HG03175 (cell line): ENCODE data around the gene CLASRP.

Experiments used
- ATAC-seq: cut with Tn5 transposase; IDR thresholded peaks from one replicate; pipeline ENCODE4 v1.9.1; 2021; ENCODE audit warnings: mild to moderate bottlenecking, moderate library complexity; ENCODE audit not compliant: unreplicated experiment

Gene CLASRP

DNA sequence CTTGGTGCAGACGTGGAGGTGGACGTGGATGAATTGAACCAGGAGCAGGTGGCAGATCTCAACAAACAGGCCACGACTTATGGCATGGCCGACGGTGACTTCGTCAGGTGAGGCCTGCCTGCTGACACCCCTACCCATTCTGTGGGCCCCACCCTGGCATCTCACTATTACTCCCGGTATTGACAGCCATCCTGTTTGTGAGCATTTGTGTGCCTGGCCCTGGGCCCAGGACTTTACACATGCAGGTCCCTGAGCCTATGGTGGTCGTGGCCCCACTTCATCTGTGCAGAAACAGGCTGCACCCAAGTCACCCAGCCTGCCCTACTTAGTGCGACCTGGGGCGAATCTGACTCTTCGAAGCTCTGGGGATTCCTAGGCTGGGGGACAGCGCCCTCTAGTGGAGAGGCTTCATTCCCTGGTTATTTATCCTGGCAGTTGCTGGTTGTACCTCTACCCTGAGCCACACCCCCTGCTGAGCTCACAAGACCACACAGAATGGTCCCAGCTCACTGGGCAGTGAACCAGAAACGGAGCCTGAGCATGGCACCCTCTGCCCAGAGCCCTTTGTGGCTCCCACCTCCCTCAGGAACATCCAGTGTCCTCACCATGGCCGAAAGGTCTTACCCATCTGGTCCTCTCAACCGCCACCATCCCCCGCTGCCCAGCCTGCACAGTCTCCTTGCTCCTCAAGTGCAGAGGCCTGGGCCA is 20.6 kb downstream of the CLASRP start:
- no peak for ATAC-seq

DNA sequence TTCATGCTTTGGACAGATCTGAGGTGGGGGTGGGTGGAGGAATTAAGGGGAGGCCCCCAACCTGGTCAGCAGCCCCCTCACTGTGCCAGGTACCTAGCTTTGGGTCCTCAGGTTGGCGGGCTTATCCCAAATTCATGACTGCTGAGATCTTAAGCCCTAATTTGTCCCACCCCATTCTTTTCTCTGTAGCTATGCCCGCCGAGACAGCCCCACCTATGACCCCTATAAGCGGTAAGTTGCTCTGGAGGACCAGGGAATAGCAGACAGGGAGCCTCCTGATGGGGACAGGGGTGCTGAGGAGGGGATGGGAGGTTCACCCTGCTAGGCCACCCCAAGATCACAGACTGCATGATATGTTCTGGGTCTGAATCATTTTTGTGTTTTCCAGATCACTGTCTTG is 23.1 kb downstream of the CLASRP start:
- no peak for ATAC-seq

DNA sequence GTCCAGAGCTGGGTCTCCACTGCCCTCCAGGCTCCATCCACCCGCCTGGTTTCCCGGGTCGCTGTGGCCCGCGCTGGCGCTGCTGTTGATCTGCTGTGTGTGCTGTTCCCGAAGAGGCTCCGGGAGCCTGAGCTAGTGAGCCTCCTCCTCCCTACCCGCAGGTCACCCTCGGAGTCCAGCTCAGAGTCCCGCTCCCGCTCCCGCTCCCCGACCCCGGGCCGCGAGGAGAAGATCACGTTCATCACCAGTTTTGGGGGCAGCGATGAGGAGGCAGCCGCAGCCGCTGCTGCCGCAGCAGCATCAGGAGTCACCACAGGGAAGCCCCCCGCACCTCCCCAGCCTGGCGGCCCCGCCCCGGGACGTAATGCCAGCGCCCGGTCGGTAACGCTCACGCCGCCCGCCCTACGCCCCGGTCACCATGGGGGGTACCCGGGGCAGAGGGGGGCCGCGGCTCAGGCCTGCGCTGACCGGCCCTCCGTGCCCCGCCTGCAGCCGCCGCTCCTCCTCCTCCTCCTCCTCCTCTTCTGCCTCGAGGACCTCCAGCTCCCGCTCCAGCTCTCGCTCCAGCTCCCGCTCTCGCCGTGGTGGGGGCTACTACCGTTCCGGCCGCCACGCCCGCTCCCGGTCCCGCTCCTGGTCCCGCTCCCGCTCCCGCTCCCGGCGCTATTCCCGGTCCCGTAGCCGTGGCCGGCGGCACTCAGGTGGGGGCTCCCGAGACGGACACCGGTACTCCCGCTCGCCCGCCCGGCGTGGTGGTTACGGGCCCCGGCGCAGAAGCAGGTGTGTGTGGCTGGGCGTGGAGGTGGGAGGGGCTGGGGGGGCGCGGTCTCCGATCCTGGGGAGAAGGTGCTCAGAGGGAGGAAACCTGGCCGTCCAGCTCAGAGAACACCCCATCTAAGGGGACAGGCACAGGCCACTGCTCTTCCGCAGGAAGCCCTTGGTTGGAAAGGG is 25.3 kb downstream of the CLASRP start:
- ATAC-seq: no peak

DNA sequence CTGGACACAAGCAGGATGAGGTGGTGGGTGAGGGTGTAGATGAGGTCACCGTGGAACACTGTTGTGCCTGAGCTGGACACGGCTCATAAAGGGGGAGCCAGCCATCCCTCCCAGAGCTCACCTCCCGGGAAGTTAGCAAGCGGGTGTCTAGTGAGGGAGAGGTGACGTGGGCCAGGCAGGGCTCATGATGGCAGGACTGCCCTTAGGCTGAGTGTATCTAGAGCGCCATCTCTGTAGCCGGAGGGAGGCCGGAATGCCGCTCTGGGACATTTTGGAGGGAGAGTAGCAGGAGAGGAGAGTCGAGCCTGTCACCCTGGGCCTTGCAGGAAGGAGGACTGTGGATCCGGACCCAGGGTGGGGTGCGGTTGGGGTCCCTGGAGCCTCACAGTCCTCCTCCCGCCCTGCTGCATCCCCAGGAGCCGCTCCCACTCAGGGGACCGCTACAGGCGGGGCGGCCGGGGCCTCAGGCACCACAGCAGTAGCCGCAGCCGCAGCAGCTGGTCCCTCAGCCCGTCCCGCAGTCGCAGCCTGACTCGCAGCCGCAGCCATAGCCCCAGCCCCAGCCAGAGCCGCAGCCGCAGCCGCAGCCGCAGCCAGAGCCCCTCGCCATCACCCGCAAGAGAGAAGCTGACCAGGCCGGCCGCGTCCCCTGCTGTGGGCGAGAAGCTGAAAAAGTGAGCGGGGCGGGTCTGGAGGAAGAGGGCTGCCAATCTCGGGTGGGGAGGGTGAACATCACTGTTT is 28.2 kb downstream of the CLASRP start:
- no peak for ATAC-seq

DNA sequence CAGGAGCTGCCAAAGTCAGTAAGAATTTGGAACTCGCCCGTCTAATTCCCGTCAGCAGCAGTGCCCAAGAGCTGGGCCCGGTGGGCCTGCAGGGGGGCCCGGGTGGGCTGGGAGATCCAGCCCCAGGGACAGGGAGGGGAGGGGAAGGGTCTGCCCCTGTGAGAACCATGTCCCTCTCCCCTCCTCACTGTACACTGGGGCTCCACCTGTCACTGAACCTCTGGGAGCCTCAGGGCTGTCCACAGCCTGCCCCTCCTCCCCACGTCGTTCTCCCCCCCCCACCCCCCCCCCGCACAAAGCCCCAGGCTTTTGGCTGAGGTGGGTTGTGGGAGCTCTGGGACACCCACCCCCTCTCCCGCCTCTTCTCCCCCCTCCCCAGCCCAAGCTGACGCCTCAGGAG is 29.2 kb downstream of the CLASRP start:
- no peak for ATAC-seq

DNA sequence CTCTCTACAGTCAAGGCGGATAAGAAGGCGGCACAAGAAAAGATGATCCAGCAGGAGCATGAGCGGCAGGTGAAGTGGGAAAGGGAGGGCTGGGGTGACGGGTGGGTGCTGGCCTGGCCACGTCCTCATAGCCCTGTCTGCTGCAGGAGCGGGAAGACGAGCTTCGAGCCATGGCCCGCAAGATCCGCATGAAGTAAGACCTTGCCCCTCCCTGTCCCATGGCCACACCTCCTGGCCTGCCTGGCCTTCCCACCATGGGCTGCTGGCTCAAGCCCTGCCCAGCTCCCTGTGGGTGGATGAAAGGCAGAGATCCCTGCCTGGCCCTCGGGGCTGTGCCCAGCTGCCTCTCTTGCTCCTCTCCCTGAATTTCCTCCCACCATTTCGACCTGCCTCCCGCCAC is 30.2 kb downstream of the CLASRP start:
- no peak for ATAC-seq

DNA sequence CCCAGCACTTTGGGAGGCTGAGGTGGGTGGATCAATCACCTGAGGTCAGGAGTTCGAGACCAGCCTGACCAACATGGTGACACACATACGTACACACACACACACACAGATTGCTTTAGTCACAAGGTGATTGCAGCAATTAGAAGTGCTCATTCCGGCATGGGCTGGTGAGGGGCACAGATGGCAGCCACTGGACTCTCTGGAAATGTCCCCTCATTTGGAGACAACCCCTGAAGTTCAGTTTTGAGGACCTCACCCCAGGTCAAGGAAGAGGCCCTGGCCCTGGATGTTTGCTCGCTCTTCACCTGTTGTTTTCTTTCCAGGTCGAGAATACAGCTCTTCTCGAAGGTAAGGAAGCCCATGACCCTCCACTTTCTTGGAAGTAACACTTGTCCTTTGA is 31.4 kb downstream of the CLASRP start:
- no peak for ATAC-seq

DNA sequence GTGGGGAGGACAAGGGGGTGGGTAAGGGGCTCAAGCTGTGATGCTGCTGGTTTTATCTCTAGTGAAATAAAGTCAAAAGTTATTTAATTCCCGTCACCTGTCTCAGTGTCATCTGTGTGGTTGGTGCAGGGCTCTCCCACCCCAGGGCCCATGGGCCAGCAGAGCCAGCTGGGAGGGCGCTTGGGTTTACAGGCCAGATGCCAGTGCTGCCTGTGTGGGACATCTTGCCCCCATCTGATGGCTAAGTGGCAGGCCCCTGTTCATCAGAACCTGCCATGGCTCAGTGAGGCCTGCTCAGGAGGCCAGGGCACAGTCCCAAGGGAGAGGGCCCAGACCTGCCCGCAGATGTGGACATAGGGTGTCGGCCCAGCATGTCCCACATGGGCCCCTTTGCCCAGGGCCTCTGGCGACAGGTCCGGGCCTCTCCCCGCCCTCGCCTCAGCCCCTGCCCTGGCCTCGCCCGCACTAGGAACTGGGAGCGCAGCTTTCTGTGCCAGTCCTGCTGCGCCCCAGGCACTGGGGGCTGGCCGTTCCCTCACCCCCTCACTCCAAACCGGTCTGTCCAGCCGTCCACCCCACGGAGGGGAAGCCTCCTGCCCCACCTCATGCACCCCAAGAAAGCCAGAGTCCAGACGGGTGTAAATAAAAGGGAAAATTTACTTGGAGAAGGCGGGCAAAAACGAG is 32.2 kb downstream of the CLASRP start:
- ATAC-seq: no peak

DNA sequence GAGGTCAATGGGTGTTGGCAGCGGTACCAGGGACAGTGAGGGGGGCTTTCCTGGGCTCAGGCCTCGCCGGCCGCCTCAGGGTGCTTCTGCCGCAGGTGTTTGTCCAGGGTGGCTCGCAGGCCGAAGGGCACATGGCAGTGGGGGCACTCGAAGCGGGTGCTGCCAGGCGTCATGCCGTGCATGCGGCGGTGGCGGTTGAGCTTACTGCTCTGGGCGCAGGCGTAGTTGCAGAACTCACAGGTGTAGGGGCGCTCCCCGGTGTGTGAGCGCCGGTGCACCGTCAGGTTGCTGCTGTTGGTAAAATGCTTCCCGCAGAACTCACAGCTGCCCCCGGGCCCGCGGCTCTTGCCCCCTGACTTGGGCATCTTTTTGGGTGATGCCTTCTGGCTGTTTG is 32.7 kb downstream of the CLASRP start:
- no peak for ATAC-seq

DNA sequence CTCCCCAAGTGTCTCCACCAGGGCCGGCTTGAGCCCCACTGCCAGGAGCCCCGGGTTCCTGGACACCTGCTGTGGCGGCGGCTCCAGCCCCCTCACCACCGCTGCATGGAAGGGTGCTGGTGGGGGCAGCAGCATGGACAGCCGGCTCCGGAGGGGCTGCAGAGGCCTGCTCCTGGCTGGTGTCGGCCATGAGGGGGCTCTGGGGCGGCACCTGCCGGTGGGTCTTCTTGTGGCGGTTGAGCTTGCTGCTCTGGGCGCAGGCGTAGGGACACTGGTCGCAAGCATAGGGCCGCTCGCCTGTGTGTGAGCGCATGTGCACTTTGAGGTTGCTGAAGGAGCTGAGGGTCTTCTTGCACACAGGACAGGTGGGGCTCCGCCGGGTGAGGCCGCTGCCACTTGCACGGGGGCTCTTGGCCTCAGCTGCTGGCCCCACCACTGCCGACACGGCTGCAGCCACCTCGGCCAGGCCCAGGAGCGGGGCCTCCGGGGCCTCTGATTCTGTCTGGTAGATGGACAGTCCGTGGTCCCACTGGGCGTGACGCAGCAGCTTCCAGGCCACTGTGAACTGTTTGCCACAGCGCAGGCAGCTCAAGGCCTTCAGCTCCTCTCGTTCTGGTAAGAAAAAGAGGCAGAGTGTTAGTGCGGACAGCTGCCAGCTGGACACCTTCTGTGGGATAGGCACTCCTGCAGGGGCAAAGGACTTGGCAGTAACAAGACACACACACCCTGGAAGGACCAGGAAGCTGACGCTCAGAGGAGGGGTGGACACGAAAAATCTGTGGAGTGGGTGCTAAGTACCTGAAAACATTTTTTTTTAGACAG is 33.3 kb downstream of the CLASRP start:
- no peak for ATAC-seq

DNA sequence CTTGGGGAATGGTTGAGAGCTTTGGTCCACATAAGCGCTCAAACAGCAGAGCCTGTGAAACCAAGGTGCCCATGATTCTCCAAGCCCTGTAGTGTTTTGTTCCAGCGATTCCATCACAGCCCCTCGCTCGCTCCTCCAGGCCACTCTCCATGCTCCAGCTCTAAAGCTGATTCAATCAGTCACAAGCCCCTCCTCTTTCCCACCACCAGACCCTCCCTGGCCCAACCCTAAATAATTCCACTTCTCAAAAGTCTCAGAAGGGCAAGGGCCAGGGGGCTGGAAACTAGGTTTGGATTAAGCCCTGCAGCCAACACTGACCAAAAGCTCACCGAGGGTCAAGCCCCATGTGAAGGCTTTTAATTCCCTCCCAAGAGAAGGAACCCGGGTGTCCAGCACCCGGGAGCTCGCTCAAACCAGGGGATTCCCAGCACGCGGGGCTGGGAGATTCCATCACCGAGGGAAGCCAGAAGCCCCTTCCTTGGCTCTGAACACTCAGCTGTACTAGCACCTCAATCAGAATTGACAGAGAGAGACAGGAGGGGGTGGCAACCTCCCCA is 36.0 kb downstream of the CLASRP start:
- ATAC-seq: no peak

DNA sequence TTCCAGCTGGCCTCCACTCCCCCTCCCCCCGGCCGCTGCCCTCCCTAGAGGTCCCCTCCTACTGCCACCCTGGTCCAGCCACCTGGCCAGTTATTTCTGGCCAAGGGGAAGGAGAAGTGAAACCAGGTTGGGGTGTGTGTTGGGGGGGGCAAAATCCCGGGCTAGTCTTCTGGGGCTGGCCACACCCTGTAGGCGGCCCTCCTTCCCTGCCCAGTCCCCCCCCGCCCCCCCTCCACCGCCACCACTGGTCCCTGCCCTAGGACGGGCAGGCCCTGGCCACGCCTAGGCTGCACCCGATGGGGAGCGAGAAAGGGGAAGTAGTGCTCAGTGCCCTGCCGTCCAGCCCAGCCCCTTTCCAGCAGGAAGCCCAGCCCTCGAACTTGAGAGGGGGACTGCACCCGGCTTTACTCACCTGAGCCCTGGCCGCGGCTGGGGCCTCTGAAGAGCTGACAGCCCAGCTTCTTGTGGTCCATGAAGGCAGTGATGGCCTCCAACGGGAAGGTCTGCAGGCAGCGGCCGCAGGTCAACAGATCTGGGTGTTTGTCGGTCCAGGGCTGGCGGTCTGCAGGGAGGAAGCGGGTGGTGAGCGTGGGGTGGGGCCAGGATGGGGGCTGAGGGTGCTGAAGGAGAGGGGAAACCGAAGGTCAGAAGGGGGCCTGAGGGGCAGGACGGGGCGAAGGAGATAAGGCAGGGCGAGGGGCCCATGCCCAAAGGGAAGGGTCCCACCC is 36.6 kb downstream of the CLASRP start:
- ATAC-seq: peak; percentile 67

DNA sequence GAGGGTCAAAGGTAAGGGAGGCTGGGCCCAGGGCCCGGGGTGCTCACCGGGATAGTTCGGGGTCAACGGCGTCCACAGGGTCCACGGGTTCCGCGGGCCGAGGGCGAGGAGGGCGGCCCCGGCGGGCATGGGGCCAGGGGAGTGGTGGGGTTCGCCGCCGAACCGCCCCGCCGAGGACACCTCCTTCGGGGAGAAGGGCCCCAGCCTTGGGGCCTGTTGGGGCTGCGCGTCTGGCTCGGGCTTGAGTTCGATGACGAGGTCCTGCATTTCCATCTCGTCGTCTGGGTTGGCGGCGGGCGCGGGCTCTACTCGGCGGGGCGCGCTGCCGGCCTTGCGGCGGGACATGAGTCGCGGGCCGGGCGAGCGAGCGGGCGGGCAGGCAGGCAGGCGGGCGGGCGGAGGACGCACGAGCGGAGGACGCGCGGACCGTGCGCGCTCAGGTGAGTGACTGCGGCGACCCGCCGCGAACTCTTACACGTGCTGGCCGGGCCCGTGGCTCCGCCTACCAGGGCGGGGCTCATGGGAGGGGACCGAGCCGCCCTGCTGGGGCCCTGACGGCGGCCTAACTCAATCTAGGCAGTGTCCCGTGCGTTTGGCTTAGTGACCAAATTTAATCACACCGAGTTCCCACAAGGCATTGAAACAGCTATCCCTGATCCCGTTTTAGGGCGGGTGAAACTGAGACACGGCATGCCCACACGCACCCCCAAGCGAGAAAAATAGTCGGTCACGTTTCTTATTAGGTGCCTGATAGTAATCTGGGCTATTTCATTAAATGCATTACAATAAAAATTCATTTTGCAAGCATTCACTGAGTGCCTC is 37.4 kb downstream of the CLASRP start, which contains the start of gene ZNF296:
ZNF296 (minus strand) TSS at position 450 of the 822 bp plus-strand sequence; CDS start at position 345, 105 bp downstream.
- ATAC-seq: peak; percentile 51

DNA sequence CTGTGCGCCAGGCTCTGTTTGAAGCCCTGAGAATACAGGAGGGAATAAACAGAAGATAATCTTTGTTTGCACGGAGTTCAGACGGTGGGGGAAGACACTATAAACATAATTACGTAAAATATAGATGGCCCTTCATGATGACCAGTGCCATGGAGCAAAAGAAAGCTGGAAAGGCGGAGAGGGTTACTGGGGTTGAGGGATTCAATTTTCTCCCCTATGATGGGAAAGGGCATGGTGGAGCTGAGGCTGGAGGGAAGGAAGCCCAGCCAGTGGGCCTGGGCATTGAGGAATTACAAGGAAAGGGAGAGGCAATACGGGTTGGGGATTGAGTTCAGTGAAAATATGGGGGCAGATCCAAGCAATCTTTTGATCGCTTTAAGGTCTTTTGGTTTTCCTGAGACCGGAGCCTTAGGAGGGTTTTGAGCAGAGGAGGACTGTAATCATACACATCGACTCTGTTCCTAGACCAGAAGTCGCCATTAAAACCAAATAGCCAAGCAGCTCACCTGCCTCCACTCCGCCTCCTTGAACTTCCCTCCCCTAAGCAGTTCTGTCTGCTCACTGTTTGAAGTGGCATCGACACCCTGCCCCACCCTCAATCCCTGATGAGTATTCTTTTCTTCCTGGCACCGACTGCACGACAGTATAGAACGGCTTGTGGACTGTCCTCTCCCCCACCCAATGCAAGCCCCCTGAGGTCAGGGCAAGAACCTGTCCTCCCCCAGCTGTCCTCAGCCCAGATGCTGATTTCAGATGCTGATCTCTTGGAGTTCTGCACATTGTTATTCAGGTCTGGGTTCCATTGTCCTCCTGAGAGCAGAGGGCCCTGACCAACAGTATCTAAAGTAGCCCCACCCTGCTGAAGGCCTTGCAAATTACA is 38.2 kb downstream of the CLASRP start:
- no peak for ATAC-seq

DNA sequence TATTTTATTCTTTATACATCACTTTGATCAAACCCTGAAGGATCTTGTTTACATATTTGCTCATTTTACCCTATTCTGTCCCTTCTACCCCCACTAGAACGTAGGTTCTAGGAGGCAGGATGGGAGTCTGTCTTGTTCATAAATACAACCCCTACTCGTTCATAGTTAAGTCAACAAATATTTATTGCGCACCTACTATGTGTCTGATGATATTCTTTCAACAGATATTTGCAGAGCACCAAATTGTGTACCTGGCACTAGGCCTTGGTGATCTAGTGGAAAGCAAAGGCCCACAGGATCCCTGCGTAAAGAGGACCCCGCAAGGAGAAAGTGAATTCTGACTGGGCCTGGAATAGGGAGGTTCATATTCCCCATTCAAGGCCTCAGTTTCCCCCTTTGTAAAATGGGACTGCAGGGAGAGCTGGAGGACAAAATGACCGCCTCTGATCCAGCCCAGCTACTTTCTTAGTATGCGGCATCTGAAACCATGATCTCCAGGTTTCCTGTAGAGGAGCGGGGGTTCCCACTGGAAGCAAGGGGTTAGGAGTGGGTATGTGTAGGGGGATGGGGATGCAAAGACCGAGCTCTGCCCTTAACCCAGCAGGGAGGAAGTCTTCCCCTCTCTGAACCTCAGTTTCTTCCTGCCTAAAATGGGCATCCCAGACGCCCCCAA is 39.7 kb downstream of the CLASRP start:
- ATAC-seq: no peak

DNA sequence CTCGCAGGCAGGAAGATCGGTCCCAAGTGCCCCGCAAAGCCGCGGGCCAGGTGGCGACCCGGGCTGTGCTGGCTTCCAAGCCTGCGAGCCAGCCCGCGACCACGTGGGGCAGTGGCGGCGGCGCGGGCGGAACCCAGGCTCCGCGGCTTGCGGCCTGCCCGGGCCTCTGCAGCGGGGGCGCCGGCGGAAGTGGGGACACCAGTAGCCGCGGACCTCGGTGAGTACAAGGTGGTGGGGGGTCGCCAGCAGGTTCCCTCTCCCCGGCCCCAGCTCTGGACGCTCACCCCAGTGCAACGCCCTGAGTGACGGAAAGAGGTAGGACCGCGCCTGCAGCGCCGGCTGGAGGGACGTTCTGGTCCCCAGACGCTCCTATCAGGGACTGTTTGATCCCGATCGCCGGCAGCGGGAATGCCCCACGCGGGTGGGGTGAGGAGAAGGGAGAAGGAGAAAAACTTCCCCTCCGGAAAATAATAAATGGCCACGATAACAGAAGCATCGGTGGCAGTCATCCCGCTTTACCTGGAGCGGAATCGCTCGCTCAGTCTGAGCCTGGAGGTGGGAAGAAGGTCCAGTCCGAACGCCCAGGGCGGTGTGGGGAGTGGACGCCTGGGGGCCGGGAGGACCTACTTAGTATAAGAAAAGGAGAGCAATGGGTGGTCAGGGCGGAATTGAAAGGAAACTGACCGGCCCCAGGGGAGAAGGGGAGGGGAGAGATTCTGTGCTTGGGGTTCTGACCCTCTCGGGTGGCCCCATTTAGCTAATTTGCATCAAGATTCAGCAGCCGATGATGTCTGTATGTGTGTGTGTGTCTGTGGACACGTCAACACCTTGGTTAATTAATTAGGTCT is 40.4 kb downstream of the CLASRP start, which contains the start of gene GEMIN7:
GEMIN7 (plus strand) TSS at position 198 of the 848 bp plus-strand sequence. CDS start 10,855 bp downstream, outside the sequence.
- ATAC-seq: peak; percentile 30
